H9 (cell line): ENCODE data around the gene CARD11. TPM values are rescaled to one million over a fixed set of nuclear protein-coding genes. Genes with fewer than 3 reads are reported as not detected.
A peak's percentile ranks its signal among the peaks of the same experiment; 100 is the strongest.

Experiments
- DNase-seq: peaks from one replicate; pipeline ENCODE4 v3.0.0-alpha.2; 2017
- H2AFZ ChIP-seq: one replicate; pipeline ENCODE4 v1.6.1; 2013; ENCODE audit warnings: mild to moderate bottlenecking, low read length, control low read depth, moderate library complexity
- H2AK5ac ChIP-seq: 2 replicates; pipeline ENCODE4 v1.6.1; 2013; ENCODE audit warnings: low read length, control low read depth, mixed read lengths; ENCODE audit not compliant: insufficient read length
- H2BK120ac ChIP-seq: one replicate; pipeline ENCODE4 v1.6.1; 2013; ENCODE audit warnings: low read depth, mild to moderate bottlenecking, low read length, control low read depth, inconsistent platforms; ENCODE audit not compliant: poor library complexity, severe bottlenecking
- H2BK12ac ChIP-seq: 2 replicates; pipeline ENCODE4 v1.6.1; 2013; ENCODE audit warnings: low read length, control low read depth, mixed read lengths, low read depth; ENCODE audit not compliant: insufficient read length
- H2BK15ac ChIP-seq: 2 replicates; pipeline ENCODE4 v1.6.1; 2013; ENCODE audit warnings: low read depth, low read length, control low read depth
- H2BK20ac ChIP-seq: one replicate; pipeline ENCODE4 v1.6.1; 2013; ENCODE audit warnings: low read depth, mild to moderate bottlenecking, low read length, control low read depth, inconsistent platforms; ENCODE audit not compliant: poor library complexity, severe bottlenecking
- H2BK5ac ChIP-seq: 2 replicates; pipeline ENCODE4 v1.6.1; 2013; ENCODE audit warnings: low read length, control low read depth, mixed read lengths; ENCODE audit not compliant: insufficient read length
- H3K14ac ChIP-seq: 2 replicates; pipeline ENCODE4 v1.6.1; 2013; ENCODE audit warnings: low read length, control low read depth; ENCODE audit not compliant: insufficient read depth
- H3K18ac ChIP-seq: 2 replicates; pipeline ENCODE4 v1.6.1; 2013; ENCODE audit warnings: low read depth, mild to moderate bottlenecking, mixed read lengths, low read length, control low read depth; ENCODE audit not compliant: insufficient read length
- H3K23ac ChIP-seq: 2 replicates; pipeline ENCODE4 v1.6.1; 2013; ENCODE audit warnings: low read length, control low read depth, mixed read lengths, low read depth; ENCODE audit not compliant: insufficient read length
- H3K23me2 ChIP-seq: 2 replicates; pipeline ENCODE4 v1.6.1; 2013; ENCODE audit warnings: low read depth, mild to moderate bottlenecking, mixed read lengths, low read length, control low read depth; ENCODE audit not compliant: insufficient read length, poor library complexity, severe bottlenecking
- H3K27ac ChIP-seq: 2 replicates; pipeline ENCODE4 v1.5.1; 2013; ENCODE audit warnings: low read length, control low read depth, mixed read lengths, low read depth; ENCODE audit not compliant: insufficient read length
- H3K27me3 ChIP-seq: 2 replicates; pipeline ENCODE4 v1.6.1; 2013; ENCODE audit warnings: low read length, control low read depth, inconsistent platforms; ENCODE audit not compliant: insufficient read depth
- H3K4ac ChIP-seq: 2 replicates; pipeline ENCODE4 v1.6.1; 2013; ENCODE audit warnings: low read depth, mild to moderate bottlenecking, control low read depth, inconsistent platforms, low read length, moderate library complexity
- H3K4me1 ChIP-seq: 2 replicates; pipeline ENCODE4 v1.6.1; 2013; ENCODE audit warnings: low read length, control low read depth, inconsistent platforms; ENCODE audit not compliant: insufficient read depth
- H3K4me2 ChIP-seq: 2 replicates; pipeline ENCODE4 v1.6.1; 2013; ENCODE audit warnings: low read length, control low read depth, mixed read lengths; ENCODE audit not compliant: insufficient read length, insufficient read depth
- H3K56ac ChIP-seq: 2 replicates; pipeline ENCODE4 v1.6.1; 2013; ENCODE audit warnings: low read depth, mild to moderate bottlenecking, mixed read lengths, low read length, control low read depth; ENCODE audit not compliant: insufficient read length
- H3K79me1 ChIP-seq: 2 replicates; pipeline ENCODE4 v1.6.1; 2013; ENCODE audit warnings: low read depth, mild to moderate bottlenecking, moderate library complexity, low read length, control low read depth, inconsistent platforms; ENCODE audit not compliant: insufficient read depth, poor library complexity, severe bottlenecking
- H3K79me2 ChIP-seq: 2 replicates; pipeline ENCODE4 v1.6.1; 2013; ENCODE audit warnings: low read length, control low read depth, inconsistent platforms; ENCODE audit not compliant: insufficient read depth
- H3K9ac ChIP-seq: 2 replicates; pipeline ENCODE4 v1.6.1; 2013; ENCODE audit warnings: low read length, control low read depth, mixed read lengths; ENCODE audit not compliant: insufficient read length; ENCODE audit errors: extremely low read depth
- H3K9me3 ChIP-seq: one replicate; pipeline ENCODE4 v1.6.1; 2013; ENCODE audit warnings: low read depth, low read length, inconsistent platforms; ENCODE audit not compliant: control insufficient read depth
- H3T11ph ChIP-seq: one replicate; pipeline ENCODE4 v1.6.1; 2013; ENCODE audit warnings: mild to moderate bottlenecking, low read length, control low read depth, inconsistent platforms
- H4K20me1 ChIP-seq: one replicate; pipeline ENCODE4 v1.6.1; 2013; ENCODE audit not compliant: control insufficient read depth, insufficient read length, insufficient read depth
- H4K5ac ChIP-seq: 2 replicates; pipeline ENCODE4 v1.6.1; 2013; ENCODE audit warnings: low read depth, mild to moderate bottlenecking, mixed read lengths, low read length, control low read depth; ENCODE audit not compliant: insufficient read length
- H4K8ac ChIP-seq: replicated peaks from 2 replicates; pipeline ENCODE4 v1.6.1; 2013; ENCODE audit warnings: low read length, control low read depth, mixed read lengths, low read depth; ENCODE audit not compliant: insufficient read length
- H4K91ac ChIP-seq: 2 replicates; pipeline ENCODE4 v1.6.1; 2013; ENCODE audit warnings: low read depth, mild to moderate bottlenecking, moderate library complexity, mixed read lengths, low read length, control low read depth; ENCODE audit not compliant: insufficient read length
- H3K27ac Mint-ChIP-seq, 3 experiments: 2 replicates in 2 of 3; 3 replicates in 1 of 3; pipeline ENCODE4 v1.8.0; 2020 to 2021; ENCODE audit warnings: mixed read lengths in 3 of 3, mild to moderate bottlenecking in 1 of 3, moderate library complexity in 1 of 3
- H3K27me3 Mint-ChIP-seq: 2 replicates; pipeline ENCODE4 v1.8.0; 2021; ENCODE audit warnings: low read depth, mild to moderate bottlenecking, moderate library complexity, mixed read lengths
- H3K36me3 Mint-ChIP-seq, 3 experiments: 2 replicates in 2 of 3; 3 replicates in 1 of 3; pipeline ENCODE4 v1.8.0; 2020 to 2021; ENCODE audit warnings: low read depth in 3 of 3, mixed read lengths in 3 of 3; ENCODE audit not compliant: insufficient read depth in 1 of 3
- H3K4me1 Mint-ChIP-seq, 2 experiments: 2 replicates each; pipeline ENCODE4 v1.8.0; 2020; ENCODE audit warnings: mixed read lengths in 2 of 2
- H3K4me3 Mint-ChIP-seq, 2 experiments: 2 replicates in 1 of 2; 3 replicates in 1 of 2; pipeline ENCODE4 v1.8.0; 2020 to 2021; ENCODE audit warnings: mild to moderate bottlenecking in 2 of 2, mixed read lengths in 2 of 2, moderate library complexity in 1 of 2
- H3K9me3 Mint-ChIP-seq, 2 experiments: 2 replicates in 1 of 2; 3 replicates in 1 of 2; pipeline ENCODE4 v1.8.0; 2020; ENCODE audit warnings: mild to moderate bottlenecking in 2 of 2, mixed read lengths in 2 of 2, moderate library complexity in 1 of 2
- WGBS: extraction: QIAGEN DNeasy Blood & Tissue Kit; methylation state at CpG from one replicate; pipeline ENCODE4 v1.1.7; 2013; ENCODE audit warnings: missing lambda C conversion rate, low lambda C conversion rate, mixed read lengths; ENCODE audit not compliant: insufficient read length; ENCODE audit errors: extremely low coverage; 5-methylcytosine and 5-hydroxymethylcytosine counted together
- total RNA-seq: library from RNA; stranded (reverse); gene quantifications from 2 replicates; pipeline ENCODE4 v1.2.1, GENCODE V29; 2021
- TF ChIP-seq, protein P1 (sequence below): fragments of 200-600 bp; sonication (generic); conservative IDR thresholded peaks from 3 replicates; pipeline ENCODE4 v1.8.0; 2021; ENCODE audit warnings: antibody characterized with exemption, mild to moderate bottlenecking

Gene CARD11
- total RNA-seq, 1 experiment from 2014 or later, result 20.0 TPM

DNA sequence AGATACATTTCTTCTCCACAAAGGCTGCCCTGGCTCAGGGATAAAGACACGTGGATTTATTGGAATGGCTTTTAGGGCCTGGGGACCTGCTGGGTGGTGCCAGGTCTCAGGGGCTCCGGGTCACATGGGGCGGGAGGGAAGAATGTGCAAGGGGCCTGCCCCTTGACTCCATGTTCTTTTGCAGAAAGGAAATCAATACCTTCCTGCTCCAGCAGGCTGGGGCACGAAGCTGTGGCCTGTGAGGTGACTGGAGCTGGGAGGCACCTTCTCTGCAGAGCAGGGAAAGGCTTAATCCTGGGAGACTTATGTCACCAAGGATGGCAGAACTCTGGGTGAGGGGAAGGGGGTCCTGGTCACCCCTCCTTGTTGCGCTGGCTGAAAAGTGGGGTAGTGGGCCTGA lies 157.3 kb downstream of the CARD11 start:
- Histone ChIP-seq H3K79me2 (no peaks in the 10 kb centered on the region), H3K79me1 (no peaks in the 10 kb centered on the region), H2BK120ac (no peak overlapping the region), H3K4me1 (no peaks in the 10 kb centered on the region), H4K91ac (no peak overlapping the region), H3K9me3 (no peaks in the 10 kb centered on the region), H3K18ac (no peak overlapping the region), H3K27ac (no peak overlapping the region), H3K14ac (no peak overlapping the region), H2AK5ac (no peak overlapping the region), H2BK5ac (no peak overlapping the region), H3T11ph (no peak overlapping the region), H4K5ac (no peak overlapping the region), H3K27me3 (no peaks in the 10 kb centered on the region), H3K4me2 (no peak overlapping the region), H2BK15ac (no peak overlapping the region), H2BK20ac (no peak overlapping the region), H3K23me2 (no peaks in the 10 kb centered on the region), H3K56ac (no peak overlapping the region), H4K8ac (no peak overlapping the region), H3K9ac (no peak overlapping the region), H3K4ac (no peak overlapping the region), H3K23ac (no peak overlapping the region), H2AFZ (no peak overlapping the region), H4K20me1 (no peaks in the 10 kb centered on the region), H2BK12ac (no peak overlapping the region)
- Mint-ChIP-seq H3K9me3 (no peaks in the 10 kb centered on the region), H3K36me3 (no peaks in the 10 kb centered on the region), H3K4me1 (peaks cover 9 to 25% of the 10 kb centered on the region in 2 experiments), H3K27ac (peak overlapping the region in 1 of 3 experiments; percentile 64; a peak in 2 of 7 replicates), H3K27me3 (no peaks in the 10 kb centered on the region), H3K4me3 (no peak overlapping the region)
- TF ChIP-seq, protein P1, sequence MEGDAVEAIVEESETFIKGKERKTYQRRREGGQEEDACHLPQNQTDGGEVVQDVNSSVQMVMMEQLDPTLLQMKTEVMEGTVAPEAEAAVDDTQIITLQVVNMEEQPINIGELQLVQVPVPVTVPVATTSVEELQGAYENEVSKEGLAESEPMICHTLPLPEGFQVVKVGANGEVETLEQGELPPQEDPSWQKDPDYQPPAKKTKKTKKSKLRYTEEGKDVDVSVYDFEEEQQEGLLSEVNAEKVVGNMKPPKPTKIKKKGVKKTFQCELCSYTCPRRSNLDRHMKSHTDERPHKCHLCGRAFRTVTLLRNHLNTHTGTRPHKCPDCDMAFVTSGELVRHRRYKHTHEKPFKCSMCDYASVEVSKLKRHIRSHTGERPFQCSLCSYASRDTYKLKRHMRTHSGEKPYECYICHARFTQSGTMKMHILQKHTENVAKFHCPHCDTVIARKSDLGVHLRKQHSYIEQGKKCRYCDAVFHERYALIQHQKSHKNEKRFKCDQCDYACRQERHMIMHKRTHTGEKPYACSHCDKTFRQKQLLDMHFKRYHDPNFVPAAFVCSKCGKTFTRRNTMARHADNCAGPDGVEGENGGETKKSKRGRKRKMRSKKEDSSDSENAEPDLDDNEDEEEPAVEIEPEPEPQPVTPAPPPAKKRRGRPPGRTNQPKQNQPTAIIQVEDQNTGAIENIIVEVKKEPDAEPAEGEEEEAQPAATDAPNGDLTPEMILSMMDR, result no peak
- DNase-seq, result no peak
- no CpG with 5 or more reads among the region's 5 CpGs for WGBS
